KBM-7 (cell line): ENCODE data around the gene CCL20.
"Not testable (repeated sequence)": the region's sequence is repeated elsewhere in the genome, so short reads cannot be mapped to it uniquely, and the experiment has no call there.

Experiments
- DNase-seq: peaks from one replicate; pipeline ENCODE4 v3.0.0-alpha.2; 2015
- in situ Hi-C: fragments of 300-500 bp; cut with MboI; formaldehyde crosslinking; loops from 2 replicates; pipeline ENCODE4 v1.14.3; 2020; ENCODE audit warnings: low sequenced_read_pairs, low pct_unique_long_range_greater_than_20kb, mixed read lengths

Gene CCL20

DNA sequence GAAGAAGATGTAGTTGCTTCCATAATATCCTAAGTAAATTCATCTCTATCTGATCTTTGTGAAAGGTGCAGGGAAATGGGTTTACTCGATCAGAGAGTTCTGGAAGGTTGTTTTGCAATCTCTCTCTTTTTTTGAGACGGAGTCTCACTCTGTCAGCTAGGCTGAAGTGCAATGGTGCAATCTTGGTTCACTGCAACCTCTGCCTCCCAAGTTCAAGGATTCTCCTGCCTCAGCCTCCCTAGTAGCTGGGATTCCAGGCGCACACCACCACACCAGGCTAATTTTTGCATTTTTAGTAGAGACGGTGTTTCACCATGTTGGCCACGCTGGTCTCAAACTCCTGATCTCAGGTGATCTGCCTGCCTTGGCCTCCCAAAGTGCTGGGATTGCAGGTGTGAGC, 16.9 kb upstream of the CCL20 start:
- DNase-seq, in situ Hi-C loops: not testable (repeated sequence)

DNA sequence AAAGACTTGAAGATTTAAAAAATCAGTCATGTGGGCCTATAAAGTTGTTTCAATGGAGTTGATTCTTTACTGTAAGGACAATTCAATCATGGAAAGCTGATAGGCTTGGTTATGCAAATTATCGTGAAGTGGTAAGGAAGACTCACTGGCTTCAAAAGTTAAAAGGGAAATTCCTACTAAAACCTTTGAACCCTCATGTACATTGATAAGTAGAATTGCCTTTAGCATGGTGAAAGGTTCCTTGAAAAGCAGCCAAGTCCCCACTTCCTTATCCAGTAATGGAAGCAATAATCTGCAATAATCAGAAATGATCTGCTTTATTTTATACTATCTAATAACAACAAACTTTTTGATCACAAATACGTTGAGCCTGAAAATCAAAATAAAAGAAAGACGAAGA, 14.4 kb upstream of the CCL20 start:
- in situ Hi-C loops = no loop called here
- no peak for DNase-seq

DNA sequence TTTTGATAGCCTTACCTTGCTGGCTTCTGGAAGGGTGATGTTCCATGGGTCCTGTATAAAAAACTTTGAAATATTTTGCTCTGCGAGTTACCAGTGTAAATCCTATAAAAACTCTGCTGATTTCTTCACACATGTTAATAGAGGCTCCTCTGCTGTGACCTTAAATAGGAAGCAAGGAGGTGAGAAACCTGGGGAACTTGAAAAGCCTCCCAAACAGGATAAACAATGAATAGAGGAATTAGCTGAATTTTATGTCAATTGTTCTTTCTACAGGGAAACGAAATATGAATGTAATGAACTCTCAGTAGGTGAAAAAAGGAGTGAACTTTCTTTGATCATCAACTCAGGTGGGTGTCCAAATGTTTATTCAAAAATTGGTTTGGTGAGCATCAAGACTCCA, 10.8 kb upstream of the CCL20 start:
- no peak for DNase-seq
- in situ Hi-C loops = no loop called here

DNA sequence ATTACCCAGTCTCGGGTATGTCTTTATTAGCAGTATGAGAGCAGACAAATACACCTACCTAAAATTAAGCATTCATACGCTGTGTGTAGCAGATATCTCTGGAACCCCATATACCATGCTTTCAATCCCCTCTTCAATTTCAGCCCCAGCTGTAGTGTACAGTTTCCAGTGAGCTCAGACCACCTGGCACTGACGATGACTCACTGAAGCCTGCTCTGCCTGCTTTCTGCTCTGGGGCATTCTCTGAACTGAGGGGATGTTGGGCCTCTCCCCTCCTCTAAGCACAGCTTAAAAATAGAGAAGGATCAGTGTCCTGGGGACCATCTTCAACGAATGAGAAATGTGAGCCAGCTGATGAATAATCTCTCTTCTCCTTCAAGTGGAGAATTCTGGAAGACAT, 8.7 kb upstream of the CCL20 start:
- no peak for DNase-seq
- in situ Hi-C loops = no loop called here

DNA sequence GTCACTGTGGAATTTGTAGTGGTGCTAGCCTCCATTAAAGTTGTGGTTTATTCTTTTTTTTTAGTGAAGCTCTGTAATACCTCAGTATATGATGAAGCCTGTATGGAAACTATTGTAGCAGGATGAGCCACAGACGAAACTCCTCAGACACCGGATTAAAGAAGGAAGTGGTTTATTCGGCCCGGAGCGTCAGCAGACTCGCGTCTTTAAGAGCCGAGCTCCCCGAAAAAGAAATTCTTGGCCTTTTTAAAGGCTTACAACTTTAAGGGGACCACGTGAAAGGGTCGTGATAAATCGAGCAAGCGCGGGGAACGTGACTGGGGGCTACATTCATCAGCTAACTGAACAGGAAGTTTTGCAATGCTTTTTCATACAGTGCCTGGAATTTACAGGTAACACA, 8.1 kb upstream of the CCL20 start:
- DNase-seq = no peak
- in situ Hi-C loops = no loop called here

DNA sequence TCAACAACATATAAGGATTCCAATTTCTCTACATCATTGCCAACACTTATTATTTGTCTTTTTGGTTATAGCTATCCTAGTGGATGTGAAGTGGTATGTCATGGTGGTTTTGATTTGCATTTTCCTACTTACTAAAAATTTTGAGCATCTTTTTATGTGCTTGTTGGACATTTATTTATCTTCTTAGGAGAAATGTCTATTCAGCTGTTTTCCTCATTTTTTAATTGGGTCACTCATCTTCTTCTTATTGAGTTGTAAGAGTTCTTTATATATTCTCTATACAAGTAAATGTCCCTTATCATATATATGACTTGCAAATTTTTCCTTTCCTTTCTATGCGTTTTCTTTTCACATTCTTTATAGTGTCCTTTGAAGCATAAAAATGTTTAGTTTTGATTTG, 4.7 kb upstream of the CCL20 start:
- DNase-seq = no peak
- in situ Hi-C loops = no loop called here

DNA sequence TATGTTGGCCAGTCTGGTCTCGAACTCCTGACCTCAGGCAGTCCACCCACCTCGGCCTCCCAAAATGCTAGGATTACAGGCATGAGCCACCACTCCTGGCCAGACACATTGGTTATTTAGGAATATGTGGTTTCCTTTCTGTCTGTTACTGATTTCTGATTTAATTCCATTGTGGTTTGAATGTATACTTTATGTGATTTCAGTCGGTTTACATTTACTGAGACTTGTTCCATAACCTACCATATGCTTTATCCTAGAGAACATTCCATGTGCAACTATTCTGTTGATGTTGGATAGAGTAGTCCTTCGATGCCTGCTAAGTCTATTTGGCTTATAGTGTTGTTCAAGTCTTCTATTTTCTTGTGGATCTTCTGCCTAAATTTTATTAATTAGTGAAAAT, 1.6 kb upstream of the CCL20 start:
- in situ Hi-C loops = no loop called here
- no peak for DNase-seq

DNA sequence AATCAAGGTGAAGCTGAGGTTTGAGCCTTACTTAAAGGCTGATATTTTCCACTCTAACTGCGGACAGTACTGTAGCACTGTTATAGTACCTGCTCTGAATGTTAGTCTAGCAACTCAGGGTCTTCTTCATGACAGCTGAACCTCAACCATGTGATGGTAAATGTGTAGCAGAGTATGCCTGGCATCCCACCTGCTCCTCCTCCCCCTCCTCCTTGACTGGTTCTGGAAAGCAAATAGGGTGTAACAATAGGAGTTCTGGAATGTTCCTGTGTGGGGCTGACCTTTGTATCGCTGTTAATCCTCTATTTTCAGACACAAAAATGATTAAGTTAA, 447 bp upstream of the CCL20 start:
- in situ Hi-C loops = no loop called here
- DNase-seq = no peak

DNA sequence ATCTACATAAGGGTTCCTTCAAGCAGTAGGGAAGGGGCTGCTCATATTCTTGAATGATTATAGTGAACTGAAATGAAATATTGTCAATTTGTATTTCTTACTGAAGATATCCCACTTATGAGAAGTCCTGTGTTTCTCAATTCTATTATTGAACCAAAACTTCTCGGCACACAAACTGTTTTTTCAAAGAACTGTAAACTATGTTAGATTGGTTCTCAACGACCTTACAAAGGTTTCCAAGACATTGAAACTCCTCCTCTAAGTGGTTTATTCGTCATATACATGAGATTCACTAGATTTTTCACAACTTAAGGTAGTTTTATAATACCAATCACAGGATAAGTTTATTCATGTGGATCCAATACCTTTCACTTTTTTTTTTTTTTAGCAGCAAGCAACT, 1.4 kb downstream of the CCL20 start:
- no peak for DNase-seq
- in situ Hi-C loops = no loop called here

DNA sequence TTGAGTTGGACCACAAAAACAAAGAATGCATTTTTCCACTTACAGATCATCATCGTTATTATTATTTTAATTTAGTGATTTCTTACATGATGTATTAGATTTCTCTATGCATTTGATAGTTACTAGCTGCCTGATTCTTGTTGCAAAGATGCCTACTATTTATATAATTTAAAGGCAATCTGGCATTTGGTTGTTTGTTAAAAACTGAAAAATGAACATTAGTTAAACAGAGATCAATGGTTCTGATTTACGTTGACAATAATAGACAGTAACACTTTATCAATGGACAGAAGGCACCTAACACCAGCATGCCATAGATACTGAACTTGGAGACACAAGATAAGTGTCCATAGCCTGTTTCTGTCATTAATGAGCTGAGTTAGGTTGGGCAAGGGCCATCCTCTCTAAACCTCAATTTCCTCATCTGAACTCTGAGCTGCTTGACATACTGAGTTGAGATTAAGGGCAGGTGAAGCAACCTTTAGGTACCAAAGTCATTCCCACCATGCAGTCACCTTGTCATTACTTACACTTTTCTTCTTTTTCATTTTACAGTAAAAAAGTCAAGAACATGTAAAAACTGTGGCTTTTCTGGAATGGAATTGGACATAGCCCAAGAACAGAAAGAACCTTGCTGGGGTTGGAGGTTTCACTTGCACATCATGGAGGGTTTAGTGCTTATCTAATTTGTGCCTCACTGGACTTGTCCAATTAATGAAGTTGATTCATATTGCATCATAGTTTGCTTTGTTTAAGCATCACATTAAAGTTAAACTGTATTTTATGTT, 3.1 kb downstream of the CCL20 start:
- DNase-seq = no peak
- in situ Hi-C loops = no loop called here

DNA sequence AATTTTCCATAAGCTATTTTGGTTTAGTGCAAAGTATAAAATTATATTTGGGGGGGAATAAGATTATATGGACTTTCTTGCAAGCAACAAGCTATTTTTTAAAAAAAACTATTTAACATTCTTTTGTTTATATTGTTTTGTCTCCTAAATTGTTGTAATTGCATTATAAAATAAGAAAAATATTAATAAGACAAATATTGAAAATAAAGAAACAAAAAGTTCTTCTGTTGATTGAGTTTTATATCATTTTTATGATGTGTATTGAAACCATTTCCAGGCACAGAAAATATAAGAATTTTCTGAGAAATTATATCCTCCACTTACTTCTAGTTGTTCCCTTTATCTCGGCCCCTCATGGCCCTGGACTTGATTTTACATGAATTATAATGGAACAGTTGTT, 3.7 kb downstream of the CCL20 start:
- DNase-seq = no peak
- in situ Hi-C loops = no loop called here

DNA sequence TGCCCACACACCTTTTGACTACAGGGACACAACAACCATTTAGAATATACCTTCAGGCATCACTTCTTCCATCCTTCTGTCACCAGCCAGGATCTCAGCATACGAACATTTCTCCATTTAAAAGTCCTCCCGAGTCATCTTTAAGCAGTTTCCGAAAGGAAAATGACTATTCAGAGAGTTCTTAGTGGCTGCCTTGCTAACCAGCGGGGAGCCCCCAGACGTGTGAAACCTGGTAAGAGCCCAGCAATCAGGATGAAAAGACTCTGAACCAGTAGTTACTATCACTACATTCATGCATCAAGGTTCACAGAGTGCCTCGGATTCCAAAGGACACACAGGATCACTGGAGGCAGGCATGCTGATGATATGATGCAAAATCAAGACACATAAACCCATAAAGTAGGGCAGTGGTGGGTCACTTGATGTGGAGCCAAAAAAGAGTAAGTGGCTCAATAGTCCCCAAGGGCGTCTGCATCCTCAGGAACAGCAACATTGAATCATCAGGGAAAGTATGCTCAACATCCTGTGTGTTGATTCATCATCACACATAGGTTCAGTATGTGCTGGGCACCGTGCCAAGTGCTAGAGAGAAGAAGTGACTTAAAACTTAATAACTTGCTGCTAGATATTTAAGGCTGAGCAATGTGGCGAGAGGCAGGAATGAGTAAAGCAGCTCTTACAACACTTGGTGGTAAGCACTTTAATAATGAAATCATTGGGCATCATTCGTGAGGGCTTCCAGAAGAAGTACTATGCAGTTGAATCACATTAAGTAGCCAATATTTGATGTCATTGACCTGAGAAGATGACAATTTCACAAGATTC, 4.4 kb downstream of the CCL20 start:
- DNase-seq = no peak
- in situ Hi-C loops = no loop called here

DNA sequence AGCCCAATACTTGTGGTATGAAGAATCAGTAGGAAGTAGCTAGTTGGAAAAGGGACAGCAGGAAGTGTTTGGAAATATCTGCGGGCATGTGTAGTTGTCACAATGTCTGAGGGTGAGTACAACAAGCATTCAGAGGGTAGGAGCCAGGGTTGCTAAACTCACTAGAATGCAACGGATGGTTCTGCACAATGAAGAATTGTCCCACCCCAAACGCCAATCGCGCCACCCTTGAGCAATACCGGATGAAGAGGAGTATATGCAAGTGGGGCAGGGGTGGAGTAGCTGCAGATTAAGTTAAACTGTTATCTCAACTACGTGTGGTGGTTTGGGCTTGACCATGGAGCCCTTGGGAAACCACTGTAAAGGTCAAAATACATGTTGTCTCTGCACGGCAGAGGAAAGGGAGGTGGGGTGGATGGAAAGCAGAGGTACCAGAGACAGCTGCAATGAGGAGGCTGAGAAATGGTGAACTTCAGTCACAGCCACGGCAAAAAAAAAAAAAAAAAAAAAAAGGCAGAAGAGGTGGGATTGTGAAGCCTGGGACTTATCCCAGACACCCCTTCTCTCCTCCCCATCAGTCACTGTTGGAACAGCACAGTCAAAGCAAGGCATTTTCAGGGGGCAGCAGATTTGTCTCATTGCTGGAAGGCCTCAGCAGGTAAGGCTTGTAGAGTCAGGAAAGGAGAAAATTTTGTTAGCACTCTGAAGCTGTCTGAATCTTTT, 5.2 kb downstream of the CCL20 start:
- DNase-seq = no peak
- in situ Hi-C loops = no loop called here

DNA sequence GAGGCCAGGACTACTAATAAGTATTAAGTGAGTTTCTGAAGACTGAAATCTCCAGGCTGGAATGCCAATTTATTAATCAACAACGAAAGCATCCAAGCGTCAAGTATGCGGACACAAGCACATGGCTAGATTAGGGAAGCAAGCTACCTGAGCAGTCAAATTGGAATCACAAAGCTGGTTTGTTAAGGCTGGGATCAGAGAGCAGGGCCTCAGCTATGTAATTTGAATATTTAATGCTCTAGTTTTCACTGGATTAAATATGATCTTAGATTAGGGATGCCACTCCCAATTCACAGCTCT, 5.7 kb downstream of the CCL20 start:
- in situ Hi-C loops = no loop called here
- DNase-seq = no peak

DNA sequence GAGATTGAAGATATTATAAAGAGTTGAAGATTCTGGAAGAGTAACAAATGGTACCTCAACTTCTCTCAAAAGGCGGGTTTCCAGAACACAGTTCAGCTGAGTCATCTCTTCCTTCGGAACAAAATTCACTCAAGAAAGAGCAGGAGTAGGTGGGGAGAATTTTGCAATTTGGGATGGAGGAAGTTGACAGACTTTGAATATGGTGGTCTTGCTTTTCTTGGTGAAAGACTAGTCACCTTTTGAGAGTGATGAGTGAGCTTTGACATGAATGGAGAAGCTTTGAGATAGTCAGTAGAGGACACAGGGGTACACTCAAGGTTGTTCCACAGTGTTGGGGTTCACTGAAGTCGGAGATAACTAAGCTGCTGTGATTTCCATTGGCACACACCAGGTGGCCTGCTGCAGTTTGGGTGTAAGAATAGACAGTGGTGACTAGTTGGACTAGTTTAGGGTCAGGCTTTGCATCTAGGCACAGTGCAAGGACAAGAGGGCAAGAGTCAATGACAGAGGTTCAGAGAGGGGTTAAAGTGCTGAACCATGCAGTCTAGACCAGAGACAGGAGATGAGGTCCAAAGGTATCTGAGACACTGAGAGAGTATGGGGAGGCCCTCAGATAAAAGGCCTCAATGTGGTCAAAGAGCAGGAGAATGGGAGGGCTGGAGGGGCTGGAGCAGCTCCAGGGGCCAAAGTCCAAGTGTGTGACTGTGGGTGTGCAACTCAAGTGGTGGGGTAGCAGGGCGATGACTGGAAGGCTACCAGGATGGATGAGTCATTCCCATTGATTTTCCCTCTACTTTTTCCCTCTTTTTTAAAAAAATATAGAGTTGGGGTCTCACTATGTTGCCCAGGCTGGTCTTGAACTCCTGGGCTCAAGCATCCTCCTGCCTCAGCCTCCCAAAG, 7.7 kb downstream of the CCL20 start:
- no peak for DNase-seq
- in situ Hi-C loops = no loop called here

DNA sequence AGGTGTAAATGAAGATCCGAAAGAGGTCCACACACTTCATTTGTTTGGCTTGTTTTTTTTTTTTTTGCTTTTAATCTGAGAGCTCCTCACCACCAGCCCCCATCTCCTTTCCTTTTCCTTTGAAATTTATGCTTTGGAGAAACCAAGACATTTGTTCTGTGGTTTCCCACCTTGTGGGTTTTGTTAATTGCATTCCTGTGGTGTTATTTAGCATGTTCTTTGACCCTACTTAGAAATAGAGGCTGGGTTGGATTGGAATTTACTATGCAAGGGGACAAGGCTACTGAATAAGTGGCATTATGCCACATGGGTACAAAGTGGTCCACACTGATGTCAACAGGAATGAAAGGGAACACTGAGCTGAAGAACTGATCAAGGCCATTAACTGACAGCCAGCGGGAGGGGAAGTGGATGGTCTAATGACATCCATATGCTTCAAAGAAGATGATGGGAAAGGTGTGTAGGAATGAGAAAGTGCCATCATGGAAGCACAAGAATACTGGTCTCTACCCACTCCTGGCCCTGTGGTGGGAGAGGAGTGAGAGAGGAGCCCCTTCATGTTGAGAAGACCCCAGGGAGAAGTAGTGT, 8.9 kb downstream of the CCL20 start:
- in situ Hi-C loops = no loop called here
- DNase-seq = no peak

DNA sequence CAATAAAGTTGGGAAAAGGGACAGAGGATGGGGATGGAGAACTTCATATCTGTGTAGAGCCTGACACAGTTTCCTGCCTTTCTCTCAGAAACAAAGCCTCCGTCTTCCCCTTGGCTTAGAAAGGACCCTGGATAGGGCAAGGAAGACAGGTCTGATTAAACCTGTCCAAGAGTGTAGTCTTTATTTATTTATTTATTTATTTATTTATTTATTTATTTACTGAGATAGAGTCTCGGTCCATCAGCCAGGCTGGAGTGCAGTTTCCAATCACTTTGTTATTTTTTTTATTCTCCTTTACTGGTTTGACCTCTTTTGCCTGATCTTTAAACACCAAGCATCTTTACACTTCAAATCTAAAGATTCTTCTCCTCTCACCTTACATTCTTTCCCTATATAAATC, 10.3 kb downstream of the CCL20 start:
- DNase-seq = no peak
- in situ Hi-C loops = no loop called here

DNA sequence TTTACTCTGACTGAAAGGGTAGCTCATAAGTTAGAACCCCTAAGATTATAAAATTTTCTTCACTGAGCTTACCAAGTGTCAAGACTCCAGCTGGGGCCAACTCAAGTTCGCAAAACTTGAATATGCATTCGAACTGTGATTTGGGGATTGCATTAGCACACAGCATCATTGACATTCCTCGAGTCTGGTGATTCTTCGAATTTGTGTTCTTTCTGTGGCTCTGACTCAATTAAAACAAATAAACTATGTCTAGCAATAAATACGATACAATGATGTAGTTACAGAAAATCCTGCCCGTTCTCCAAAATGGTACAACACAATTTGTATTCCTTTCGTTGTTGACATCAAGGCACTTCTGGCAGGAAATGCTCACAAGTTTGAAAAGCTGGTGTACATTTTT, 11.1 kb downstream of the CCL20 start:
- in situ Hi-C loops = no loop called here
- DNase-seq = no peak

DNA sequence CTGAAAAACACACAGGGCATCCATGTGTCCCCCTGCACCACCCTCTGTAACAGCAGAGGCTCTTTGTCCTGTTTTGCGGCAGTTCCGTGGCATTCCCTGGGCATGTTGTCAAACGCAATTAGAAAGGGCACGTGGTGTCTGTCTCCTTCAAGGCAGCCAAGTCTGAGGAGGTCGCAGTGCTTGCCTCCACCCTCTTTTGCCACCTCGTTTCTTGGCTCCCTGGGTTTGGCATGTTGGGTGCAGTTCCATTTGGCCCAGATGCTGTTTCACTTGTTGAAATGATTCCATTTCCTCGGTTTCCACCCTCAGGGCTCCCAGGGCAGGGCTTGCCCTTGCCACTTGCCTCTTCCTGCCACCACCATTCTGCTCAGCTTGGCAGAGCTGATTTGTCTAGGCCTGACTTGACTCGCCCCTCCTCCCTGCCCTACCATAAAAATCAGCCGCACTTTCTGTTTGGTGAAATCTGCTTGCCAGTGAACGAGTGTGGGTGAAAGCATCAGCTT, 12.4 kb downstream of the CCL20 start:
- no peak for DNase-seq

More for the DNA sequence above, 12.4 kb downstream of the CCL20 start:
- in situ Hi-C loops = no loop called here
